DND-41 (cell line): ENCODE data around the gene CDH23.

Source experiments
- ATAC-seq: fragments of 200-7000 bp; cut with Tn5 transposase; 3 replicates; pipeline ENCODE4 v1.9.1; 2021; ENCODE audit warnings: low read depth; ENCODE audit not compliant: insufficient read depth
- DNase-seq: peaks from one replicate; pipeline ENCODE4 v3.0.0-alpha.2; 2020
- H2AFZ ChIP-seq: 2 replicates; pipeline ENCODE4 v1.6.0; 2012; ENCODE audit warnings: low read depth, low read length
- H3K27ac ChIP-seq: 2 replicates; pipeline ENCODE4 v1.5.1; 2012; ENCODE audit warnings: low read length, inconsistent platforms
- H3K27me3 ChIP-seq: fragments of 200-600 bp; sonication (generic); 2 replicates; pipeline ENCODE4 v1.6.0; 2012; ENCODE audit warnings: low read length, mild to moderate bottlenecking, inconsistent platforms; ENCODE audit not compliant: insufficient read depth, poor library complexity
- H3K36me3 ChIP-seq: 2 replicates; pipeline ENCODE4 v1.5.1; 2012; ENCODE audit warnings: low read length, inconsistent platforms; ENCODE audit not compliant: insufficient read depth
- H3K4me1 ChIP-seq: 2 replicates; pipeline ENCODE4 v1.5.1; 2012; ENCODE audit warnings: mild to moderate bottlenecking, low read length; ENCODE audit not compliant: insufficient read depth
- H3K4me2 ChIP-seq: 2 replicates; pipeline ENCODE4 v1.6.0; 2012; ENCODE audit warnings: mild to moderate bottlenecking, moderate library complexity, low read length, inconsistent platforms; ENCODE audit not compliant: insufficient read depth
- H3K4me3 ChIP-seq, 2 experiments: fragments of 200-600 bp in 1 of 2; shearing (Covaris generic) in 1 of 2; 2 replicates each; pipeline ENCODE4 v1.5.1; 2012 to 2016; ENCODE audit warnings: inconsistent platforms in 2 of 2, low read length in 2 of 2, mild to moderate bottlenecking in 2 of 2, low read depth in 1 of 2, moderate library complexity in 1 of 2
- H3K79me2 ChIP-seq: 2 replicates; pipeline ENCODE4 v1.6.0; 2012; ENCODE audit warnings: low read length, inconsistent platforms; ENCODE audit not compliant: insufficient read depth
- H3K9ac ChIP-seq: 2 replicates; pipeline ENCODE4 v1.6.0; 2012; ENCODE audit warnings: low read depth, mild to moderate bottlenecking, inconsistent platforms, low read length, moderate library complexity
- H3K9me3 ChIP-seq: 2 replicates; pipeline ENCODE4 v1.5.1; 2012; ENCODE audit warnings: low read length, moderate library complexity, mild to moderate bottlenecking, inconsistent platforms; ENCODE audit not compliant: insufficient read depth, severe bottlenecking
- H4K20me1 ChIP-seq: 2 replicates; pipeline ENCODE4 v1.6.0; 2012; ENCODE audit warnings: low read length; ENCODE audit not compliant: insufficient read depth
- EZH2 ChIP-seq: IDR thresholded peaks from 3 replicates; pipeline ENCODE4 v1.6.1; 2012; ENCODE audit warnings: borderline replicate concordance, low read depth, mild to moderate bottlenecking, moderate library complexity, low read length, inconsistent platforms; ENCODE audit not compliant: severe bottlenecking
- TF ChIP-seq, protein P1 (sequence below): IDR thresholded peaks from 2 replicates; pipeline ENCODE4 v1.5.1; 2012; ENCODE audit warnings: borderline replicate concordance, low read length, moderate library complexity, mild to moderate bottlenecking; ENCODE audit not compliant: poor library complexity, severe bottlenecking; ENCODE audit errors: extremely low read depth

CDH23 gene

DNA sequence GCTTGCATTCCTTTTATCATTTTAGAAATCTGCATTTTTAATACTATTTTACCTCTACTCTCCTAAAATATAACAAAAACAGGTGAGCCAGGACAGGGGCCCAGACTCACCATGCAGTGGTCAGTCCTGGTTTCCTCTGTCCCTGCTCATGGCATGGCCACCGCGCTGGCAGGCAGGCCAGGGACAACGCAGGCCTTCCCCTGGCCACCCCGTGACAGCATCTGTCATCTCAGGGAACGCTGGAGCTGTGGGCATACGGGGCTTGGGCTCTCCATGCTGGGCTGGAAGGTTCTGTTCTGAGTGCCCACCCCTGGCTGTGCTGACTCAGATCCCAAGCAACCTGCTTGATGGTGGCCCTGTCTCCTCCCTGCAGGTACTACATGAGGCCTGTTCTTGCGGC lies 35.1 kb upstream of the CDH23 start:
- no peak overlapping the region for H2AFZ ChIP-seq
- ATAC-seq (no peak), DNase-seq (no peak)
- no peak overlapping the region for H3K4me2 ChIP-seq
- H3K9me3 ChIP-seq: no peaks in the 10 kb centered on the region
- peaks cover 32% of the 10 kb centered on the region for H3K36me3 ChIP-seq
- TF ChIP-seq, protein P1, sequence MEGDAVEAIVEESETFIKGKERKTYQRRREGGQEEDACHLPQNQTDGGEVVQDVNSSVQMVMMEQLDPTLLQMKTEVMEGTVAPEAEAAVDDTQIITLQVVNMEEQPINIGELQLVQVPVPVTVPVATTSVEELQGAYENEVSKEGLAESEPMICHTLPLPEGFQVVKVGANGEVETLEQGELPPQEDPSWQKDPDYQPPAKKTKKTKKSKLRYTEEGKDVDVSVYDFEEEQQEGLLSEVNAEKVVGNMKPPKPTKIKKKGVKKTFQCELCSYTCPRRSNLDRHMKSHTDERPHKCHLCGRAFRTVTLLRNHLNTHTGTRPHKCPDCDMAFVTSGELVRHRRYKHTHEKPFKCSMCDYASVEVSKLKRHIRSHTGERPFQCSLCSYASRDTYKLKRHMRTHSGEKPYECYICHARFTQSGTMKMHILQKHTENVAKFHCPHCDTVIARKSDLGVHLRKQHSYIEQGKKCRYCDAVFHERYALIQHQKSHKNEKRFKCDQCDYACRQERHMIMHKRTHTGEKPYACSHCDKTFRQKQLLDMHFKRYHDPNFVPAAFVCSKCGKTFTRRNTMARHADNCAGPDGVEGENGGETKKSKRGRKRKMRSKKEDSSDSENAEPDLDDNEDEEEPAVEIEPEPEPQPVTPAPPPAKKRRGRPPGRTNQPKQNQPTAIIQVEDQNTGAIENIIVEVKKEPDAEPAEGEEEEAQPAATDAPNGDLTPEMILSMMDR: no peak
- no peak for TF ChIP-seq EZH2
- no peaks in the 10 kb centered on the region for H3K27me3 ChIP-seq
- no peaks in the 10 kb centered on the region for H3K79me2 ChIP-seq
- no peaks in the 10 kb centered on the region for H4K20me1 ChIP-seq
- no peak overlapping the region for H3K4me3 ChIP-seq
- H3K9ac ChIP-seq: no peak overlapping the region
- H3K27ac ChIP-seq: no peak overlapping the region
- no peaks in the 10 kb centered on the region for H3K4me1 ChIP-seq

DNA sequence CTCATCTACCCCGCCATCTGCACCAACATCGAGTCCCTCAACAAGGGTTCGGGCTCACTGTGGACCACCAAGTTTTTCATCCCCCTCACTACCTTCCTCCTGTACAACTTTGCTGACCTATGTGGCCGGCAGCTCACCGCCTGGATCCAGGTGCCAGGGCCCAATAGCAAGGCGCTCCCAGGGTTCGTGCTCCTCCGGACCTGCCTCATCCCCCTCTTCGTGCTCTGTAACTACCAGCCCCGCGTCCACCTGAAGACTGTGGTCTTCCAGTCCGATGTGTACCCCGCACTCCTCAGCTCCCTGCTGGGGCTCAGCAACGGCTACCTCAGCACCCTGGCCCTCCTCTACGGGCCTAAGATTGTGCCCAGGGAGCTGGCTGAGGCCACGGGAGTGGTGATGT lies 34.6 kb upstream of the CDH23 start:
- no peaks in the 10 kb centered on the region for H3K4me1 ChIP-seq
- TF ChIP-seq, protein P1: no peak
- no peak for TF ChIP-seq EZH2
- ATAC-seq: no peak

DNA sequence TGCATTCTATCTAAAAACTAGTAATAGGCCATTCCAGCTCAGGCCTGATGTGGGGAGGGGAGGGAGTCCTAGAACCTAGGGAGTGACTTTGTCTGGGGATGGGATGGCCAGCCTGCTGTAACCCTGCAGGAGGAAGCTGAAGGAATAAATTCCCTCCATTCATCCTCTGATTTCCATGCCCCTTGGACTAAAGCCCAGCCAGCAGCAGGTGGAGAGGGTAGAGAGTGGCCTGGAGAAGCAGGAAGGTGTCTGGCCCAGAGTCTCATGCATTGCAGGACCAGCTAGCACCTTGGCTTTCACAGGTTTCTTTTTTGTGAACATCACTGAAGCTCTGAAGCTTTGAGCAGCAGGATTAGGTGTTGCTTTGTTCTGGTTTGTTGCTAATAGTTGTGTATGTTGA lies 32.8 kb upstream of the CDH23 start:
- Histone ChIP-seq H3K79me2 (no peaks in the 10 kb centered on the region), H3K4me2 (no peak overlapping the region), H4K20me1 (no peaks in the 10 kb centered on the region), H3K27me3 (no peaks in the 10 kb centered on the region), H2AFZ (no peak overlapping the region), H3K4me3 (no peak overlapping the region), H3K4me1 (no peaks in the 10 kb centered on the region), H3K9ac (no peak overlapping the region), H3K9me3 (no peaks in the 10 kb centered on the region), H3K36me3 (peaks cover 21% of the 10 kb centered on the region), H3K27ac (no peak overlapping the region)
- no peak for TF ChIP-seq EZH2
- TF ChIP-seq, protein P1: no peak
- ATAC-seq: no peak
- no peak for DNase-seq

More for the DNA sequence above, 34.6 kb upstream of the CDH23 start:
- no peaks in the 10 kb centered on the region for H3K79me2 ChIP-seq
- H3K4me3 ChIP-seq: no peak overlapping the region
- DNase-seq: no peak
- H3K36me3 ChIP-seq: peaks cover 31% of the 10 kb centered on the region
- H3K9me3 ChIP-seq: no peaks in the 10 kb centered on the region
- no peak overlapping the region for H2AFZ ChIP-seq
- no peak overlapping the region for H3K27ac ChIP-seq
- H3K9ac ChIP-seq: no peak overlapping the region
- no peak overlapping the region for H3K4me2 ChIP-seq
- no peaks in the 10 kb centered on the region for H4K20me1 ChIP-seq
- H3K27me3 ChIP-seq: no peaks in the 10 kb centered on the region

DNA sequence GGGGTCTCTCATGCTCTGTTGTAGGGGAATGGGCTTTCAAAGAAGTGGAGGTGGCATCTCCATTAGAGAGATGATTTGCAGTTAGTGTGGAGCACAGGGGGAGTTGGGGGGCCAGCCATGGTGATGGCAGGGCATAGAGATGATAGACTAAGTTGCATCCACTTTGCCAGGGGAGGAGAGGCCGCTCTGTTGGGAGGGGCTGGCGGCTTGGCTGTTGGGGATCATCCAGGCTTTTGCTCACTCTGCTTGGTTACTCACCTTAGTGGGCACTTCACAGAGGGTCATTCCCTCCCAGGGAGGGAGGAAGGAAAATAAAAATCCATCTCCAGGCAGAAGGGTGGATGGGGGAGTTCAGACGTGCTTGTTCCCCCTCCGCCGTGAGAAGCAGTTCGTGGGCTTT lies 31.4 kb upstream of the CDH23 start:
- Histone ChIP-seq H4K20me1 (no peaks in the 10 kb centered on the region), H3K36me3 (peaks cover 15% of the 10 kb centered on the region), H3K9me3 (no peaks in the 10 kb centered on the region), H3K9ac (no peak overlapping the region), H3K79me2 (no peaks in the 10 kb centered on the region), H3K4me1 (no peaks in the 10 kb centered on the region), H3K4me2 (no peak overlapping the region), H3K27ac (no peak overlapping the region), H3K4me3 (no peak overlapping the region), H2AFZ (no peak overlapping the region), H3K27me3 (no peaks in the 10 kb centered on the region)
- TF ChIP-seq EZH2: no peak
- TF ChIP-seq, protein P1: no peak
- ATAC-seq: no peak
- no peak for DNase-seq
